Stimulated activated CD8-positive, alpha-beta memory T cell treated with anti-CD3 and anti-CD28 coated beads, Interleukin-15, amount 100 ng/mL, for 24 hours (primary cell): ENCODE measurements around the gene CSRNP2.
"Not testable (repeated sequence)": the region's sequence is repeated elsewhere in the genome, so short reads cannot be mapped to it uniquely, and the experiment has no call there.

ENCODE experiments used
- DNase-seq: peaks from one replicate; pipeline ENCODE4 v3.0.0-alpha.2; 2020; ENCODE audit warnings: low read depth

Gene CSRNP2

GRCh38 chr12:51083126-51083833, at the start of gene CSRNP2:
TSS of gene CSRNP2 (minus strand) at chr12:51083596. CDS start at chr12:51076561, 7,035 bp downstream.
- peak; percentile 87 for DNase-seq

DNA sequence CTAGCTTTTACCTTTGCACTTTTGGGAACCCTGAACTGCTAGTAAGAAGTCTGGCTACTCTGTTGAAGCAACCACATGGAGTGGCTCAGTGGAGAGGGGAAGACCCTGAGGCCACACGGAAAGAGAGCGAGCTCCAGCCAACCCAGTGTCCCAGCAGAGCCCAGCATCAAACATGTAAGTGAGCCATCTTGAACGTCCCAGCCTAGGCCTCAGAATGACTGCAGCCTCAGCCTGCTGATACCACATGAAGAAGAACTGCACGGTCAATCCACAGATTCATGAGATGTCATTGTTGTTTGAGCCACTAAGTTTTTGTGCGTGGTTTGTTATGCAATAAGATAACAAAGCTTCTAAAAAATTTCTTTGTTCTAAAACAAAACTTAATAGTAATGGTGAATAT, 49.3 kb upstream of the CSRNP2 start:
- DNase-seq, result no peak

GRCh38 chr12:51131745-51132521, 48.5 kb upstream of the CSRNP2 start:
- DNase-seq, result no peak

- no peak for DNase-seq
These were observed 45.5 kb upstream of the CSRNP2 start for GRCh38 chr12:51128919-51129318.

- DNase-seq, result no peak
These were observed 43.8 kb upstream of the CSRNP2 start for GRCh38 chr12:51127050-51127729.

- no peak for DNase-seq
These were observed 42.9 kb upstream of the CSRNP2 start for GRCh38 chr12:51126297-51126696.

GRCh38 chr12:51124504-51124903, 41.1 kb upstream of the CSRNP2 start:
- DNase-seq, result no peak

GRCh38 chr12:51122844-51123243, 39.4 kb upstream of the CSRNP2 start:
- no peak for DNase-seq

DNA sequence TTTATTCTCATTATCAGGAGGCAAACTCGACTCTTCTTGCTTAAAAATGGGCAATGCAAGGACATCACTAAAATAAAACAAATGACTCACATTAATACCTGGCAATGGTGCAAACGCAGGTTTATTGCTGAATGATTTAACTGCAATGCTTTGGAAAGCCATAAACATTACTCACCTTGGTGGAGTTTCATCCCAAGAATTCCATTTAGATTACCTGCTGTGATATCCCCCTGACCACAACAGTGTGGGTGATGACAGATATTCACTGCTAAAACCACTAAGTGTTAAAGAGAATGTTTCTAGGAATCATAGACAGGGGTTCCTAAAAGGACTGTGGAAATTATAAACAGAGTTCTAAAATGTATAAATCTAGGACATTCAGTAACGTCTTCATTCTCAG, 35.3 kb upstream of the CSRNP2 start:
- no peak for DNase-seq

GRCh38 chr12:51115533-51115932, 32.1 kb upstream of the CSRNP2 start:
- DNase-seq, result no peak

DNA sequence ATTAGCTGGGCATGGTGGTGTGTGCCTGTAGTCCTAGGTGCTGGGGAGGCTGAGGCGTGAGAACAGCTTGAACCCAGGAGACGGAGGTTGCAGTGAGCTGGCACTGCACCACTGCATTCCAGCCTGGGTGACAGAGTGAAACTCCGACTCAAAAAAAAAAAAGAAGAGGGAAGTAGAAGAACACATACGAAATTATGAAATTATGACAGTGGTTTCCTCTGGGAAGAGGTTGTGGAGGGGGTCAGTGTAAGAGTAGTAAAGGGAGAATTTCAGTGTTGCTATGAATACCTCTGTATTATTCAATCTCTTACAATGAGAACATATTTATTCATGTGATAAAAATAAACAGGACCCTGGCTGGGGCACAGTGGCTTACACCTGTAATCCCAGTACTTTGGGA, 24.7 kb upstream of the CSRNP2 start:
- no peak for DNase-seq

DNA sequence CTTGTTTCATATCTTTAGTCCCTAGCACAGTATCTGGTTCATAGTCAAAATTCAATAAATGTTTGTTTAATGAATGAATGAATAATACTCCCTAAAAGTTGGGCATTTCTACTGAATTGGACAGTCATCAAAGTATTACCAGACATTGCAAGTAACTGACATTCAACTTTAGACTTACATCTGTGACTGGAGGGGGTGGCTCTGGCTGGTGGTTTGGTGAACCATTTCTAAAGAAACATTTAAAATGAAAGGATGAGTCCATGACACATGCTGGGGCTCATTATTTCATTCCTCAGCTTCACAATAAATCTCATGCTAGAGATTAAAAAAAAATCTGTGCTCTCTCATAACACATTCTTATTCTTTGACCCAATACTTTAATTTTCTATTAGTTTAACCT, 20.6 kb upstream of the CSRNP2 start:
- no peak for DNase-seq

DNA sequence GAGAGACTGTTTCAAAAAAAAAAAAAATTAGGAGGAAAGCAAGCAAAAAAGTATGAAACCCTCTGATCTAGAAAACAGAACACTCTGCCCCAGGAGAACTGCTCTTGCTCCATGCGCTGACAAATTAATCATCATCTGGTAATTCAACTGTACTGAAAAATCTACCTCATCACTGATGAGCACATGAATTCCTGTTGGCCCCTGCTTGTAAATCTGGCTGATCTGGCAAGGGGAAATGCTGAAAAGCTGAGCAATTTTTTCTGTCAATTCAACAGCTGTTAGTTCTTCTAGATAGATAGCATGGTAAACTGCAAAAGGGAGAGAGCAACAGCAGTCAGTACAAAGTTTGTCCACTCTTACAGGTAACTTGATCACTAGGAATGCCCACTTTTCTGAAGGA, 15.2 kb upstream of the CSRNP2 start:
- no peak for DNase-seq

DNA sequence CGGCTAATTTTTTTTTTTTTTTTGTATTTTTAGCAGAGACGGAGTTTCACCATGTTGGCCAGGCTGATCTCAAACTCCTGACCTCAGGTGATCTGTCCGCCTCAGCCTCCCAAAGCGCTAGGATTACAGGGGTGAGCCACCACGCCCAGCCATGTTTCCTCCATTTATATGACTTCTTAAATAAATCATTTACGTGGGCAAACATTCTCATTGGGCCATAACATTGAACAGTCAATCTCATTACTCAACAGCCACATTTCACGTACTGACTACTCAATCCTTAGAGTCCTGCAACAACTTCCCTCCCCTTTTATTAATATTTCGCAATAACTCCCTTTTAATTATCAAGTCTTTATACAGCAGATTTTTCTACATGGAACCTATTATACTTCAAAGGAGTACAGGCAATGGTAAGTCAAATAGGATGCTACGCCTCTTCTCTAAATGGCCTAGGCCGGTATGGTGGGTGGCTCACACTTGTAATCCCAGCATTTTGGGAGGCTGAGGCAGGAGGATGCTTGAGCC, 7.4 kb upstream of the CSRNP2 start:
- DNase-seq, result no peak

DNA sequence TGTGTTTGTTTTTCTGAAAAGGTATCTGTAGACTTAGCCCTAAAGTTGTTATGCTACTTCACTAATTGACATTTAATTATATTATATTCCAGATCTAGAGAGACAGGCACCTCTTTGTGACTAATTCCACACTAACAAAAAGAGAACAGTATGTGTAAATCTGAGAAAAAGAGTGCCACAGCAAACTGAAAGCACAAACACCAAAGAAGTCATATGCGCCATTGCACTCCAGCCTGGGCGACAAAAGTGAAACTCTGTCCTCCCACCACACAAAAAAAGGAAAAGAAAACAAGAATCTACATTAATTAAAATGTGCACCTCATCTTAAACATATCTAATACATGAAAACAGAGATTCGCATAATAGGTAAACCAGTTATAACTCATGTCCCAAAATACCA, 4.4 kb upstream of the CSRNP2 start:
- DNase-seq, result no peak

DNA sequence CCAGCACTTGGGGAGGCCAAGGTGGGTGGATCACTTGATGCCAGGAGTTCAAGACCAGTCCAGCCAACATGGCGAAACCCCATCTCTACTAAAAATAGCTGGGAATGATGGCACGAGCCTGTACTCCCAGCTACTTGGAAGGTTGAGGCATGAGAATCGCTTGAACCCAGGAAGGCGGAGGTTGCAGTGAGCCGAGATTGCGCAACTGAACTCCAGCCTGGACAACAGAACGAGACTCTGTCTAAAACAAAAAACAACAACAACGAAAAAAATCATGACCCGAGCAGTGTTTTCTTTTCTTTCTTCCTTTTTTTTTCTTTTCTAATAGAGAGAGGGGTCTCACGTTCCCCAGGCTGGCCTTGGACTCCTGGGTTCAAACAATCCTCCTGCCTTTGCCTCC, 3.5 kb upstream of the CSRNP2 start:
- no peak for DNase-seq

GRCh38 chr12:51085757-51086156, 2.4 kb upstream of the CSRNP2 start:
- no peak for DNase-seq

GRCh38 chr12:51082561-51083125, 753 bp downstream of the CSRNP2 start:
- DNase-seq, result peak; percentile 2

DNA sequence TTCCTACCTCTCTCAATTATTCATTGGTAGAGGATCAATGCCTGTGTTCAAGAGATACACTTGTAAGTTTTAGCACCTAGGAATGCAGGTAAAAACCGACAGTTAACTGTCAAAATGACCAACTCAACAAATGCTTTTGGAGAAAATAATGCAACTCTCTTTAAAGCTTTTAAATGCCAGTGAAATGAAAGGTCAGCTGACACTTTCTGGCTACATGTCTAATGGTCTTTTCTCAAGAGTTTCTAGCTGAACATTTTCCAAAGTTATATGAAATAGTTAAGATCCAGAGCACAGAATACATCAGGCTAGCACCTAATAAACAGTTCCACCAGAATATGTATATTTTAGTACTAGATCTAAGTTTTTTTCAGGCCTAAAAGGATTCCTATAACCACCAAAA, 2.0 kb downstream of the CSRNP2 start:
- DNase-seq, result no peak

GRCh38 chr12:51080136-51080535, 3.3 kb downstream of the CSRNP2 start:
- DNase-seq, result no peak

DNA sequence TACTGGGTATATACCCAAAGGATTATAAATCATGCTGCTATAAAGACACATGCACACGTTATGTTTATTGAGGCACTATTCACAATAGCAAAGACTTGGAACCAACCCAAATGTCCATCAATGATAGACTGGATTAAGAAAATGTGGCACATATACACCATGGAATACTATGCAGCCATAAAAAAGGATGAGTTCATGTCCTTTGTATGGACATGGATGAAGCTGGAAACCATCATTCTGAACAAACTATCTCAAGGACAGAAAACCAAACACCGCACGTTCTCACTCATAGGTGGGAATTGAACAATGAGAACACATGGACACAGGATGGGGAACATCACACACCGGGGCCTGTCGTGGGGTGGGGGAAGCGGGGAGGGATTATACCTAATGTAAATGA, 4.5 kb downstream of the CSRNP2 start:
- not testable (repeated sequence) for DNase-seq

GRCh38 chr12:51078346-51078745, 5.0 kb downstream of the CSRNP2 start:
- DNase-seq, result not testable (repeated sequence)
